ENCODE data around the gene ERMN.

GRCh38 chr2:157283468-157283867, 42.2 kb downstream of the ERMN start:
- TF ChIP-seq POLR2AphosphoS5 (IDR thresholded peaks at IDR 0.05) (no peak), CTCF (IDR thresholded peaks at IDR 0.05) (no peak), POLR2A (IDR thresholded peaks at IDR 0.05) (no peak), EP300 (IDR thresholded peaks at IDR 0.05; ENCODE audit: low read depth) (no peak)
